A673 (cell line): ENCODE results near the gene METTL18.

Experiments used
- CTCF ChIP-seq: fragments of 300-800, 200-600 bp; sonication (generic); conservative IDR thresholded peaks from 2 replicates; pipeline ENCODE4 v1.5.1; 2017; ENCODE audit warnings: low read depth, mild to moderate bottlenecking, antibody characterized with exemption, low read length, moderate library complexity, mixed read lengths
- EZH2 ChIP-seq: fragments of 200-600 bp; sonication (generic); IDR thresholded peaks from 2 replicates; pipeline ENCODE4 v1.6.1; 2017; ENCODE audit warnings: borderline replicate concordance, low read depth, mild to moderate bottlenecking, mixed read lengths, antibody characterized with exemption, low read length; ENCODE audit not compliant: poor library complexity, severe bottlenecking

- no peak for TF ChIP-seq CTCF
- TF ChIP-seq EZH2: no peak
These were observed 35.7 kb downstream of the METTL18 start for GRCh38 chr1:169759038-169759437.
